Left ventricle myocardium inferior (tissue), 1 donor: ENCODE measurements around the gene B3GNT8. TPM values are rescaled to one million over a fixed set of nuclear protein-coding genes. Genes with fewer than 3 reads are reported as not detected.
"Not testable (repeated sequence)": the region's sequence is repeated elsewhere in the genome, so short reads cannot be mapped to it uniquely, and the experiment has no call there.

Experiments
- DNase-seq: peaks from one replicate; pipeline ENCODE4 v3.0.0-alpha.2; 2020
- H3K27ac ChIP-seq: fragments of 200-600 bp; replicated peaks from 2 replicates; pipeline ENCODE4 v1.8.0; 2021
- H3K27me3 ChIP-seq: fragments of 200-600 bp; 2 replicates; pipeline ENCODE4 v1.8.0; 2021; ENCODE audit warnings: low read depth
- H3K36me3 ChIP-seq: fragments of 200-600 bp; 2 replicates; pipeline ENCODE4 v1.8.0; 2021
- H3K4me1 ChIP-seq: fragments of 200-600 bp; 2 replicates; pipeline ENCODE4 v1.8.0; 2021
- H3K4me3 ChIP-seq: fragments of 200-600 bp; 2 replicates; pipeline ENCODE4 v1.8.0; 2021; ENCODE audit warnings: mild to moderate bottlenecking, moderate library complexity
- H3K9me3 ChIP-seq: fragments of 200-600 bp; replicated peaks from 2 replicates; pipeline ENCODE4 v1.8.0; 2021
- intact Hi-C: fragments of 100-400 bp; cut with micrococcal nuclease; formaldehyde crosslinking; loops from one replicate; pipeline ENCODE4 v1.11.0; 2022
- total RNA-seq: library from RNA; stranded (reverse); fragmentation: NEBNext Ultra II Directional; extraction: Animal tissue kit (Norgen Biotek cat#: 25700); gene quantifications from one replicate; pipeline ENCODE4 v1.2.1, GENCODE V29; 2021
- TF ChIP-seq, protein P1 (sequence below): fragments of 200-600 bp; IDR thresholded peaks from 2 replicates; pipeline ENCODE4 v1.8.0; 2021; ENCODE audit warnings: antibody characterized with exemption, mild to moderate bottlenecking, borderline replicate concordance
- donor health status: DM: no; HTN: yes; CAD: no; lungs with severe emphysema.

Gene B3GNT8
- total RNA-seq, 1 donor from 2014 or later: 10.3 TPM

DNA sequence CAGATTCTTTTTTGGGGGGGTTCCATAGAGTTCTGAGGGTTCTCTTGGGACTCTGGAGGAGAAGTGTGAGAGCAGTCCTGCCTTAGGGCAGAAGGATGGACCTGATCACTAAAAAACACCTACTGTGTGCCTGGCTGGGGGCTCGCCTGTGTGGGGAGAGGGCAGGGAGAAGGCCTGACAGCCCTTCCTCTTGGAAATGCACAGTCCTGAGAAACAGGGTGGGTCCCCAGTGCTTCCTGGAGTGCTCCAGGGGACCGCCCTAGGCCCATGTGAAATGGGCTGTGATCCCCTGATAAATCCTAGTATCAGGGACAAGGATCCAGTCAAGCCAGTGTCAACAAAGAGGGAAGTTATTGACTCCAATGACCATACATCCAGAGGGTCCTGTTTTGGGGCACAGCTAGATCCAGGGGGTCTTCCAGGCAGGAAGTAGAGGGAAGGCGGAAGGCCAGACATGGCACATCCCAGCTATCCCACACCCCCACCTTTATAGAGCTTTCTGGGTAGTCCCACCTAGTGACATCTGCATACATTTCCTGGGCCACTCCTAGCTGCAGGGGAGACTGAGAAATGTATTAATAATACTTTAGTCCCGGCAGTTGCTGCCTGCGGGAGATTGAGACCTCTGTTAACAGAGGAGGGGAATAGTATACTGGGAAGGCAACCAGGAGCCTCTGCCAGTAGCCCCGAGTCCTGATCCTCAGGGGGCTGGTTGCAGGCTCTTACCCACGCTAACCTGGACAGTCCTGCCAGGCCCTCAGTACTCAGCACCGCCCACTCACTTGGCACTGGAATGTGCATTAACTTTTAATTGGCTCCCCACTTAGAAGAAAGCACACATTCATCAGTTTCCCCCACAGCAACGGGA lies 15.8 kb downstream of the B3GNT8 start:
- Histone ChIP-seq H3K36me3 (peaks cover 37% of the 10 kb centered on the region), H3K27ac (peak overlapping the region; percentile 87), H3K4me3 (no peak overlapping the region), H3K9me3 (no peaks in the 10 kb centered on the region), H3K4me1 (peaks cover 72% of the 10 kb centered on the region), H3K27me3 (no peaks in the 10 kb centered on the region)
- TF ChIP-seq, protein P1, sequence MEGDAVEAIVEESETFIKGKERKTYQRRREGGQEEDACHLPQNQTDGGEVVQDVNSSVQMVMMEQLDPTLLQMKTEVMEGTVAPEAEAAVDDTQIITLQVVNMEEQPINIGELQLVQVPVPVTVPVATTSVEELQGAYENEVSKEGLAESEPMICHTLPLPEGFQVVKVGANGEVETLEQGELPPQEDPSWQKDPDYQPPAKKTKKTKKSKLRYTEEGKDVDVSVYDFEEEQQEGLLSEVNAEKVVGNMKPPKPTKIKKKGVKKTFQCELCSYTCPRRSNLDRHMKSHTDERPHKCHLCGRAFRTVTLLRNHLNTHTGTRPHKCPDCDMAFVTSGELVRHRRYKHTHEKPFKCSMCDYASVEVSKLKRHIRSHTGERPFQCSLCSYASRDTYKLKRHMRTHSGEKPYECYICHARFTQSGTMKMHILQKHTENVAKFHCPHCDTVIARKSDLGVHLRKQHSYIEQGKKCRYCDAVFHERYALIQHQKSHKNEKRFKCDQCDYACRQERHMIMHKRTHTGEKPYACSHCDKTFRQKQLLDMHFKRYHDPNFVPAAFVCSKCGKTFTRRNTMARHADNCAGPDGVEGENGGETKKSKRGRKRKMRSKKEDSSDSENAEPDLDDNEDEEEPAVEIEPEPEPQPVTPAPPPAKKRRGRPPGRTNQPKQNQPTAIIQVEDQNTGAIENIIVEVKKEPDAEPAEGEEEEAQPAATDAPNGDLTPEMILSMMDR: no peak
- no peak for DNase-seq
- intact Hi-C loops: no loop called here

DNA sequence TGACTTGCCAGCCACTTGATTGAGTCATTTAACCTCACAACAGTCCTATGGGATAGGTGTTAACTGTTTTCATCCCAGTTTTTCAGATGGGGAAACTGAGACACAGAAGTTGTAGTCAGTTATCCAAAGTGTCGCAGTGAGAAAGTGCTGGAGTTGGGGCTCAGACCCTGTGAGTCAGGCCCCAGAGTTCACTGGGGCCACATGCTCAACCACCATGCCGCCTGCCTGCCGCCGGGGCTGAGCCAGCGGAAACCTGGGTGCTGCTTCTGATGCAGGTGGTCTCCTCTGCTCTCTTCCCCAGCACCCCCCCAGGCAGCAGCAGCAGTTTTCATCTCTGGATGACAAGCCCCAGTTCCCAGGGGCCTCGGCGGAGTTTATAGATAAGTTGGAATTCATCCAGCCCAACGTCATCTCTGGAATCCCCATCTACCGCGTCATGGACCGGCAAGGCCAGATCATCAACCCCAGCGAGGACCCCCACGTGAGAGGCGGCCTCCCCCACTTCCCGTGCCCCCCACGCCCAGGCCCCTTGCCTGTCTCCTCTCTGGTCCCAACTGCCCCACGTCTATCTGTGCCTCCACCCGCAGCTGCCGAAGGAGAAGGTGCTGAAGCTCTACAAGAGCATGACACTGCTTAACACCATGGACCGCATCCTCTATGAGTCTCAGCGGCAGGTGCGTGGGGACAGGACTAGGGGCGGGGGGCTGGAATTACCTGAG lies 16.7 kb downstream of the B3GNT8 start:
- no peak overlapping the region for H3K4me3 ChIP-seq
- H3K27me3 ChIP-seq: no peaks in the 10 kb centered on the region
- TF ChIP-seq, protein P1: no peak
- peak overlapping the region; percentile 87 for H3K27ac ChIP-seq
- intact Hi-C loops: no loop called here
- no peak for DNase-seq
- H3K4me1 ChIP-seq: peaks cover 74% of the 10 kb centered on the region
- H3K36me3 ChIP-seq: peaks cover 31% of the 10 kb centered on the region
- no peaks in the 10 kb centered on the region for H3K9me3 ChIP-seq

DNA sequence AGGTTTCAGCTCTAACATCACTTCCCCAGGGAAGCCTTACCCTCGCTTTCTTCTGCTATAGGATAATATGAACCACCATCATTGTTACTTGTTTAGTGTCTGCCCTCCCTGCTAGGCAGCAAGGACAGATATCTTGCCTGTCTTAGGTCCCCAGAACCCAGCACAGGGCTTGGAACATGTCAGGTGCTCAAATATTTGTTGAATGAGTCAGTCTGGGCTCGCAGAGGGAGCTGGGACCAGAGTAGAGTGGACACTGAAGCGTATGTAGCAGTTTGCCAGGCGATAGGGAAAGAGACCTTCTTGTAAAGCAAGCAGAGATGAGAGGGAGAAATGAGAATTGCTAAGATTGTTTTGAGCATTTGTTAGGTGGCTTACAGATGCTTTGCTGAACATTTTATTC lies 17.9 kb downstream of the B3GNT8 start:
- Histone ChIP-seq H3K27ac (peak overlapping the region; percentile 87), H3K4me3 (peak overlapping the region; percentile 2), H3K4me1 (peaks cover 86% of the 10 kb centered on the region), H3K36me3 (peaks cover 19% of the 10 kb centered on the region), H3K27me3 (no peaks in the 10 kb centered on the region), H3K9me3 (no peaks in the 10 kb centered on the region)
- TF ChIP-seq, protein P1: no peak
- intact Hi-C loops: no loop called here
- DNase-seq: no peak

- intact Hi-C loops: not testable (repeated sequence)
- Histone ChIP-seq H3K36me3 (peaks cover 15% of the 10 kb centered on the region), H3K4me1 (peaks cover 91% of the 10 kb centered on the region)
Observed at GRCh38 chr19:41408846-41409245, 18.3 kb downstream of the B3GNT8 start.

GRCh38 chr19:41408256-41408655 lies 18.9 kb downstream of the B3GNT8 start:
- DNase-seq: no peak
- Histone ChIP-seq H3K9me3 (no peaks in the 10 kb centered on the region), H3K4me1 (peaks cover 97% of the 10 kb centered on the region), H3K27ac (peak overlapping the region; percentile 87), H3K4me3 (no peak overlapping the region), H3K36me3 (peaks cover 9% of the 10 kb centered on the region), H3K27me3 (no peaks in the 10 kb centered on the region)
- intact Hi-C loops: no loop called here
- TF ChIP-seq, protein P1: peak; percentile 17

More at GRCh38 chr19:41408846-41409245, 18.3 kb downstream of the B3GNT8 start:
- peak overlapping the region; percentile 87 for H3K27ac ChIP-seq
- DNase-seq, H3K27me3 ChIP-seq, H3K9me3 ChIP-seq, H3K4me3 ChIP-seq: not testable (repeated sequence)

DNA sequence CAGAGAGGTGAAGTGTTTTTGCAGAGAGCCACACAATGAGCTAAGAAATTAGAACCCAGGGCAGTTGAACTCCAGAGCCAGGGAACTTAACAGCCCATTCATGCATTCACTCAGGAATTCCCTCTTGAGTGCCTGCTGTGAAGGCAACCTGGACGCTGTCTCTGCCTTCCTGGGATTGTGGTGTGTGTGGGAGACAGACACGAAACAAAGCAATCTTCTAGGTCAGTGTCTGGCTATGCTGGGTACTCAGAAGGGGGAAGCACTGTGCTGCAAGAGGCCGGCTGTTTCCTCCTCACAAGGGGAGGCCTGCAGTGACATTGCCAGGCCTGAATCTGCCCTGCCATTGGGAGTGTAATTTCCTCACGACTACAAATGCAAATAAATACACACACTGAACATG lies 19.9 kb downstream of the B3GNT8 start:
- intact Hi-C loops: no loop called here
- H3K4me1 ChIP-seq: peaks cover 98% of the 10 kb centered on the region
- no peaks in the 10 kb centered on the region for H3K9me3 ChIP-seq
- H3K27me3 ChIP-seq: no peaks in the 10 kb centered on the region
- TF ChIP-seq, protein P1: no peak
- H3K36me3 ChIP-seq: no peaks in the 10 kb centered on the region
- DNase-seq: no peak
- H3K4me3 ChIP-seq: no peak overlapping the region
- peak overlapping the region; percentile 87 for H3K27ac ChIP-seq
